Esophagus muscularis mucosa (tissue), 4 donors: ENCODE results near the gene MS4A15. TPM values are rescaled to one million over a fixed set of nuclear protein-coding genes. Genes with fewer than 3 reads are reported as not detected.

Experiments
- DNase-seq: peaks from one replicate; pipeline ENCODE4 v3.0.0-alpha.2; 2017; ENCODE audit errors: extremely low spot score
- H3K27ac ChIP-seq, 4 donors: fragments of 200-600 bp; sonication (generic); replicated peaks in 1 of 4; 1 replicate in 3 of 4; 2 replicates in 1 of 4; pipeline ENCODE4 v1.5.1; 2016 to 2019; ENCODE audit warnings: mild to moderate bottlenecking in 1 of 4
- H3K27me3 ChIP-seq, 4 donors: fragments of 200-600 bp; sonication (generic); one replicate each; pipeline versions ENCODE4 v1.5.1 to v1.6.0; 2016 to 2019
- H3K36me3 ChIP-seq, 4 donors: fragments of 200-600 bp; sonication (generic); one replicate each; pipeline ENCODE4 v1.5.1; 2016 to 2019
- H3K4me1 ChIP-seq, 4 donors: fragments of 200-600 bp; sonication (generic); one replicate each; pipeline ENCODE4 v1.5.1; 2016 to 2019
- H3K4me3 ChIP-seq, 4 donors: fragments of 200-600 bp; sonication (generic); 1 replicate in 2 of 4; 2 replicates in 2 of 4; pipeline ENCODE4 v1.5.1; 2016 to 2019; ENCODE audit warnings: mild to moderate bottlenecking in 4 of 4, moderate library complexity in 1 of 4
- H3K9me3 ChIP-seq, 4 donors: fragments of 200-600 bp; sonication (generic); 1 replicate in 3 of 4; 2 replicates in 1 of 4; pipeline ENCODE4 v1.5.1; 2016 to 2019
- CTCF ChIP-seq, 3 experiments: fragments of 200-600 bp in 2 of 3; fragments of 450-650 bp in 1 of 3; sonication (generic) in 2 of 3; IDR thresholded peaks; one replicate each; pipeline ENCODE4 v1.5.1; 2017 to 2019; ENCODE audit warnings: antibody characterized with exemption in 3 of 3, mild to moderate bottlenecking in 2 of 3, moderate library complexity in 1 of 3
- EP300 ChIP-seq: sonication (generic); formaldehyde crosslinking; IDR thresholded peaks from one replicate; pipeline ENCODE4 v1.6.1; 2017; ENCODE audit warnings: antibody characterized with exemption
- POLR2A ChIP-seq: fragments of 450-650 bp; IDR thresholded peaks from one replicate; pipeline ENCODE4 v1.6.1; 2017; ENCODE audit warnings: antibody characterized with exemption, moderate library complexity, mild to moderate bottlenecking, low read depth
- POLR2AphosphoS5 ChIP-seq, 2 donors: sonication (generic); formaldehyde crosslinking; IDR thresholded peaks; one replicate each; pipeline ENCODE4 v1.6.1; 2017; ENCODE audit warnings: antibody characterized with exemption in 2 of 2
- WGBS: methylation state at CpG from one replicate; pipeline ENCODE4 v1.1.5; 2018; 5-methylcytosine and 5-hydroxymethylcytosine counted together
- intact Hi-C: fragments of 100-400 bp; cut with DNase I; formaldehyde crosslinking; loops from one replicate; pipeline ENCODE4 v1.15.1; 2023
- total RNA-seq, 4 donors: library from RNA; depleted of rRNA; stranded (reverse); fragments of >200 nt; gene quantifications; one replicate each; pipeline versions ENCODE4 v1.1.0 to v1.2.1, GENCODE V29; 2016

The MS4A15 gene
- total RNA-seq, 4 donors from 2014 or later, result 0.40 to 0.52 TPM; not detected in 2

- Histone ChIP-seq H3K36me3 (no peaks in the 10 kb centered on the region), H3K27ac (no peak overlapping the region), H3K4me1 (peaks cover 10 to 31% (median 22%) of the 10 kb centered on the region in 4 donors), H3K27me3 (no peaks in the 10 kb centered on the region), H3K4me3 (no peak overlapping the region), H3K9me3 (no peaks in the 10 kb centered on the region)
- TF ChIP-seq POLR2AphosphoS5 (IDR thresholded peaks at IDR 0.05), result no peak
- TF ChIP-seq EP300, result no peak
- TF ChIP-seq CTCF (IDR thresholded peaks at IDR 0.05), result no peak
- no peak for TF ChIP-seq POLR2A
- DNase-seq, result no peak
- intact Hi-C loops, result no loop called here
- WGBS, result 64% methylated on average over 5 of the region's 8 CpGs
Measured at GRCh38 chr11:60785806-60786361, 29.2 kb downstream of the MS4A15 start.

DNA sequence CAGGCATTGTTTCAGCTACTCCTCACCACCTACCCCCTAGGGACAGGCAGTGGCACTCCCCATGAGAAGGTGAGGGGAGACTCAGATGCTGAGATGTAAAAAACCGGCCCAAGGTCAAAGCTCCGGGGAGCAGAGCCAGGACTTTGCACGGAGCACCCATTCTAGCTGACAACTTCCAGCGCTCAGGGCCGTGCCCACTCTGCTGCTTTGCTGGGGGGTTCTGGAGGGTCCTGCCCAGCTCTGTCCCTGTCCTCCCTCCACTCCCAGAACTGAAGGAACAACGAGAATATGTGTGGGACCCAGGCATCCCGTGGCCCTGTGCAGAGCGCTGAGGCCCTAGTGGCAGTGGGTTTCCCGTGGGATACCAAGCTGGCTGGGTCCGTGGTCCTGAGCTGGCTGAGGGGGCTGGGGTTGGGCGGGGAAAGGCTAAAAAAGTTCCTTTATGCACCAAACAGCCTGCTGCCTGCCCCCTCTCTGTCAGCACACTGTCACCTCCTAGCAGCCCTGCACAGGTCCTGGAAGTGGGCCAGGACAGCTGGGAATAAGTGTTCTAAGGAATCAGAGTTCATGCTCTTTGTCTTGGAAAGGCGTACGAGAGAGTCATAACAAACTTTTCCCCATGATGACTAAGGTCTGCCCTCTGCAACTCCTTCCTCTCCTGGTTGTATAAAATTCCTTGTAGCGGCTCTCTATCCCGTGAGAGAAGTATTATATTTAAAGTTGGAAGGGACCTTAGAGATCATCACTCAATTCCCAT lies 30.3 kb downstream of the MS4A15 start:
- H3K4me3 ChIP-seq, result no peak overlapping the region
- TF ChIP-seq POLR2A, result no peak
- peak; percentile 14 to 27 for TF ChIP-seq POLR2AphosphoS5 (IDR thresholded peaks at IDR 0.05)
- WGBS, result 31% methylated on average over 6 of the region's 15 CpGs
- H3K4me1 ChIP-seq, result peaks cover 10 to 31% (median 22%) of the 10 kb centered on the region in 4 donors
- no peak for DNase-seq
- no peaks in the 10 kb centered on the region for H3K27me3 ChIP-seq
- peak overlapping the region in 1 of 4 donors; percentile 50 for H3K27ac ChIP-seq
- H3K36me3 ChIP-seq, result no peaks in the 10 kb centered on the region
- intact Hi-C loops, result no loop called here
- H3K9me3 ChIP-seq, result no peaks in the 10 kb centered on the region

DNA sequence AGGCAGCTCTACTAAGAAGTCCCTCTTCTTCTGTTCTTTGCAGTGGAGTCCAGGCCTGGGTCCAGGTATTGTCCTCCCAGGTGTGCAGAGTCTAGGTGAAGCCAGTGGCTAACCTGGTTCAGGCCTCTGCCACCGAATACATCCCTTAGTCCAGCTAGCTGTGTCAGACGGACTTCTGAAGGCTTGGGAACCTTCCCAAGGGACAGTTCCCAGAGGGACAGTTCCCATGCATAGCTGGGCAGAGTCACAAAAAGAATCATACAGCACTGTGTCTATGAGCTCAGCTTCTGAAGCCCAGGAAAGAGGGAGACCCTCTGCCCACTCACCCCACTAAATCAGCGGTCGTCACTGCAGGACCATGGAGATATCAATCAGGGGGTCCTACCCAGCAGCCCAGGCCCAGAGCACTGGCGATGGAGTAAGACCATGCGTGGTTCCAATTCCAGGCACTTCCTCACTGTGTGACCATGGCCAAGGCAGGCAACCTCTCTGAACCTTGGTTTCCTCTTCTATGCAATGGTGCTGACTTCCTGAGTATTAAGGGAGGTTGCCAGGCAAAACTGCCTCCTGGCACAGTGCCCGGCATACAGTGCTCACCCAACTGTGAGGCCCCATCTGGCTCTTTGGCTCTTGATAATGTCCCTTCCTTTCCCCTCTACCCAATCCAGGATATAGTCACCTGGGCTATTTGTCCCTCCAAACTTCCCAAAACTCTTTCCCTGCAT lies 31.9 kb downstream of the MS4A15 start:
- Histone ChIP-seq H3K4me1 (peaks cover 10 to 31% (median 22%) of the 10 kb centered on the region in 4 donors), H3K36me3 (no peaks in the 10 kb centered on the region), H3K9me3 (no peaks in the 10 kb centered on the region), H3K27ac (no peak overlapping the region), H3K27me3 (no peaks in the 10 kb centered on the region), H3K4me3 (no peak overlapping the region)
- 88% methylated on average over 4 of the region's 7 CpGs for WGBS
- TF ChIP-seq POLR2AphosphoS5 (IDR thresholded peaks at IDR 0.05) (no peak), EP300 (no peak), CTCF (IDR thresholded peaks at IDR 0.05) (no peak), POLR2A (no peak)
- intact Hi-C loops, result no loop called here
- DNase-seq, result no peak

- no peaks in the 10 kb centered on the region for H3K36me3 ChIP-seq
- no peaks in the 10 kb centered on the region for H3K9me3 ChIP-seq
- intact Hi-C loops, result no loop called here
- no peak for DNase-seq
- WGBS, result 85% methylated on average over 3 of the region's 3 CpGs
- no peak overlapping the region for H3K4me3 ChIP-seq
- TF ChIP-seq EP300, result no peak
- no peaks in the 10 kb centered on the region for H3K27me3 ChIP-seq
- H3K27ac ChIP-seq, result no peak overlapping the region
- peaks cover 10 to 25% (median 18%) of the 10 kb centered on the region in 4 donors for H3K4me1 ChIP-seq
Measured at GRCh38 chr11:60790726-60791125, 34.1 kb downstream of the MS4A15 start.

GRCh38 chr11:60791153-60791933 lies 34.7 kb downstream of the MS4A15 start:
- WGBS, result 93% methylated on average over 4 of the region's 4 CpGs
- TF ChIP-seq POLR2AphosphoS5 (IDR thresholded peaks at IDR 0.05), result no peak
- Histone ChIP-seq H3K36me3 (no peaks in the 10 kb centered on the region), H3K4me3 (no peak overlapping the region), H3K9me3 (no peaks in the 10 kb centered on the region), H3K27ac (no peak overlapping the region), H3K27me3 (no peaks in the 10 kb centered on the region), H3K4me1 (peaks cover 10 to 21% (median 15%) of the 10 kb centered on the region in 4 donors)
- intact Hi-C loops, result no loop called here
- no peak for DNase-seq

DNA sequence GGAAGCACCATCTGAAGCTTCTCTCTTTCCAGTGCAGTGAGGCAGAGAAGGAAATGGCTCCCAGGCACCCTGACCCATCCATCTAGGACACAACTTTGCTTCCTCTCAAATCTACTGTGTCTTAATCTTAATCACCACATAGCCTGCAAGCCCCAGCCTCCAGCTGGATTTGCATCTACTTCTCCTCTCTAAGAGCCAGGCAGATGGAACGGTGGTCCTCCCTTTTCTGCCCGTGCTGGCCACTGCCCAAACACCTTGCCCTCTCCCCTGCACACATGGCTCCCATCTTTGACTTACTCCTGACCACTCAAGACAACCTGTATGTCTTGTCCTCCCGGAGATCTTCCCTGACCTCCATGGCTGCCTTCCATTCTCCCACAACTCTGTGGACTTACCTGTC lies 35.9 kb downstream of the MS4A15 start:
- WGBS, result 75% methylated on average over 3 of the region's 3 CpGs
- TF ChIP-seq POLR2A (no peak), EP300 (no peak), POLR2AphosphoS5 (IDR thresholded peaks at IDR 0.05) (no peak), CTCF (IDR thresholded peaks at IDR 0.05) (no peak)

More for the DNA sequence above, 35.9 kb downstream of the MS4A15 start:
- no peak overlapping the region for H3K4me3 ChIP-seq
- H3K27ac ChIP-seq, result no peak overlapping the region
- intact Hi-C loops, result no loop called here
- H3K27me3 ChIP-seq, result peaks cover 0 to 4% (median 0%) of the 10 kb centered on the region in 4 donors
- H3K36me3 ChIP-seq, result no peaks in the 10 kb centered on the region
- no peaks in the 10 kb centered on the region for H3K9me3 ChIP-seq
- no peak for DNase-seq
- peaks cover 0 to 9% (median 3%) of the 10 kb centered on the region in 4 donors for H3K4me1 ChIP-seq
